H1 (cell line): Measurements from ENCODE around the gene PIP4K2C. TPM values are rescaled to one million over a fixed set of nuclear protein-coding genes. Genes with fewer than 3 reads are reported as not detected.
A peak's percentile ranks its signal among the peaks of the same experiment; 100 is the strongest.

Source experiments
- BCL11A ChIP-seq, 2 experiments: IDR thresholded peaks; one replicate each; pipeline ENCODE4 v1.6.1; 2011; ENCODE audit warnings: low read depth in 2 of 2, low read length in 2 of 2, mild to moderate bottlenecking in 2 of 2
- BRCA1 ChIP-seq: IDR thresholded peaks from 2 replicates; pipeline ENCODE4 v1.6.1; 2012; ENCODE audit warnings: low read depth, low read length, improper control_type of control experiment
- CTBP2 ChIP-seq: IDR thresholded peaks from 2 replicates; pipeline ENCODE4 v1.7.0; 2011; ENCODE audit warnings: borderline replicate concordance, mild to moderate bottlenecking, moderate library complexity, mixed read lengths, low read length; ENCODE audit not compliant: insufficient read depth, insufficient read length
- EGR1 ChIP-seq: IDR thresholded peaks from 2 replicates; pipeline ENCODE4 v1.6.1; 2011; ENCODE audit warnings: low read depth, low read length, borderline replicate concordance
- EZH2 ChIP-seq: fragments of 200-600 bp; sonication (generic); IDR thresholded peaks from 2 replicates; pipeline ENCODE4 v1.7.1; 2012; ENCODE audit warnings: low read depth, mild to moderate bottlenecking, moderate library complexity, low read length, inconsistent platforms; ENCODE audit not compliant: severe bottlenecking
- JUND ChIP-seq: IDR thresholded peaks from 2 replicates; pipeline ENCODE4 v1.6.1; 2011; ENCODE audit warnings: mild to moderate bottlenecking, improper control_type of control experiment, low read length
- RBBP5 ChIP-seq: IDR thresholded peaks from 2 replicates; pipeline ENCODE4 v1.7.1; 2012; ENCODE audit warnings: low read depth, mild to moderate bottlenecking, inconsistent platforms, low read length, moderate library complexity, borderline replicate concordance
- SAP30 ChIP-seq: fragments of 300-600 bp; sonication (generic); IDR thresholded peaks from 2 replicates; pipeline ENCODE4 v1.7.1; 2012; ENCODE audit warnings: low read length, moderate library complexity, mild to moderate bottlenecking, inconsistent platforms; ENCODE audit not compliant: insufficient read depth, insufficient replicate concordance
- TAF7 ChIP-seq: optimal IDR thresholded peaks from 2 replicates; pipeline ENCODE3; 2011; ENCODE audit warnings: low read depth, mild to moderate bottlenecking, inconsistent platforms, low read length, moderate library complexity, borderline replicate concordance
- TBP ChIP-seq: IDR thresholded peaks from 2 replicates; pipeline ENCODE4 v1.6.1; 2011; ENCODE audit warnings: low read depth, low read length, improper control_type of control experiment
- polyA plus RNA-seq, 7 experiments: library from polyadenylated mRNA; depleted of rRNA in 3 of 7; stranded (reverse) in 5 of 7; unstranded in 2 of 7; fragments of >200 nt in 5 of 7; fragments of 200-250 nt in 2 of 7; gene quantifications; 1 replicate in 5 of 7; 2 replicates in 1 of 7; 4 replicates in 1 of 7; pipeline versions ENCODE4 v1.2.1 to v1.2.3, GENCODE V29; 2011 to 2013; ENCODE audit warnings: missing spikeins in 2 of 7, mixed read lengths in 2 of 7
- total RNA-seq: library from RNA; stranded (reverse); fragmentation: NEBNext Ultra II Directional; extraction: Animal tissue kit (Norgen Biotek cat#: 25700); gene quantifications from 2 replicates; pipeline ENCODE4 v1.2.1, GENCODE V29; 2021
- TF ChIP-seq, protein P1 (sequence below), 3 experiments: IDR thresholded peaks; 1 replicate in 2 of 3; 2 replicates in 1 of 3; pipeline versions ENCODE4 v1.5.1 to v1.6.1; 2011; ENCODE audit warnings: low read length in 3 of 3, mild to moderate bottlenecking in 3 of 3, inconsistent platforms in 2 of 3, low read depth in 1 of 3, moderate library complexity in 1 of 3; ENCODE audit not compliant: insufficient read depth in 1 of 3; ENCODE audit errors: control extremely low read depth in 1 of 3

The PIP4K2C gene
- total and polyA plus RNA-seq, 2 of the 8 experiments (the other 6 are each of a cell fraction or from before 2014, with no cell fraction given): 25.0 to 27.1 TPM

DNA sequence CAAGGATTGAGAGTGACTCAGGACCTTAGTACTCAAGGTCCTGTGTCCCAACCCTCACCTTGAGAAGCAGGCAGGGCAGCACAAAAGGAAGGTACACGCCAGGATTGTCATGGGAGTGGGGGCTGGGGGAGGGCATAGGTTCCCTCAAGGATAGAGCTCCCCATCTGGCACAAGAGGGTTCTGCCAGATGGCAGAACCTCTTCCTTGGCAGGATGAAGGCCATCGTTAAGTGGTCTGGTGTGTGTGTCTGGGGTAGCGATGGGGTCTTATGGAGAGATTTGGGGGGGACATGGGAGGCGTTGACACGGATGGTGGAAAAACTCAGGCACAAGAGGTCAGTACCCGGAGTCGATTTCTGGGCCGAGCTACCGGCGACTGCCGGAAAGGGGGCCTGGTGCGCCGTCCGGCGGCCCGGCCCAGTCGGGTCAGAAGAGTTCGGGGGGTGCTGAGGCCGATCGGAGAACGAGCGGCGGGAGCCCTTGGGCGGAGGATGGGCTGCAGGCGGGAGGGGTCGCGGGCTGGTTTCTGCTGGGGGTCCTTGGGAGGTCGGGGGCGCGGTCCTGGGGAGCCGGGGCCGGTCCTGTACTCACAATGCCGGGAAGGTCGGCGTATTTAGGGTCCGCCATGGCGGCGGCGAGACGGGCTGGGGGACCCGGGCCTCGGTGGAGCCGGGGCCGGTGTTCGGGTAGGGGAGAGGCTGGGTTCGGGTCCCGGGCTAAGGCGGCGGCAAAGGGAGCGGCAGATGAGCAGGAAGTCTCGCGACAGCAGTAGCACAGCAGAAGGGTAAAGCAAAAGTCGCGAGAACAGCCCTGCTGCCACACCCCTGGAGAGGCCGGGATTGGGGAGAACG, 44.3 kb upstream of the PIP4K2C start, which contains the start of gene DCTN2 (continued):
- no peak for TF ChIP-seq JUND
- TF ChIP-seq, protein P1, sequence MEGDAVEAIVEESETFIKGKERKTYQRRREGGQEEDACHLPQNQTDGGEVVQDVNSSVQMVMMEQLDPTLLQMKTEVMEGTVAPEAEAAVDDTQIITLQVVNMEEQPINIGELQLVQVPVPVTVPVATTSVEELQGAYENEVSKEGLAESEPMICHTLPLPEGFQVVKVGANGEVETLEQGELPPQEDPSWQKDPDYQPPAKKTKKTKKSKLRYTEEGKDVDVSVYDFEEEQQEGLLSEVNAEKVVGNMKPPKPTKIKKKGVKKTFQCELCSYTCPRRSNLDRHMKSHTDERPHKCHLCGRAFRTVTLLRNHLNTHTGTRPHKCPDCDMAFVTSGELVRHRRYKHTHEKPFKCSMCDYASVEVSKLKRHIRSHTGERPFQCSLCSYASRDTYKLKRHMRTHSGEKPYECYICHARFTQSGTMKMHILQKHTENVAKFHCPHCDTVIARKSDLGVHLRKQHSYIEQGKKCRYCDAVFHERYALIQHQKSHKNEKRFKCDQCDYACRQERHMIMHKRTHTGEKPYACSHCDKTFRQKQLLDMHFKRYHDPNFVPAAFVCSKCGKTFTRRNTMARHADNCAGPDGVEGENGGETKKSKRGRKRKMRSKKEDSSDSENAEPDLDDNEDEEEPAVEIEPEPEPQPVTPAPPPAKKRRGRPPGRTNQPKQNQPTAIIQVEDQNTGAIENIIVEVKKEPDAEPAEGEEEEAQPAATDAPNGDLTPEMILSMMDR (IDR thresholded peaks at IDR 0.05; ENCODE audit: control extremely low read depth in 1 of 3, insufficient read depth in 1 of 3, low read depth in 1 of 3, low read length in 3 of 3): peak in 1 of 3 experiments; percentile 23; a peak in 1 of 4 replicates
- TF ChIP-seq TBP: 0 out of 2 replicates have a peak, but pooled peaks have one; percentile 33
- TF ChIP-seq EZH2: no peak
- TF ChIP-seq RBBP5: no peak; the same call in 1 of the 2 replicates
- no peak for TF ChIP-seq TAF7
- TF ChIP-seq BCL11A (IDR thresholded peaks at IDR 0.05; ENCODE audit: low read depth in 2 of 2, low read length in 2 of 2): no peak
- TF ChIP-seq SAP30: peak; percentile 43
- peak; percentile 7 for TF ChIP-seq CTBP2
- TF ChIP-seq BRCA1: peak; percentile 95
- no peak for TF ChIP-seq EGR1
